GM18511 (cell line): ENCODE results near the gene PCSK5.
A peak's percentile ranks its signal among the peaks of the same experiment; 100 is the strongest.
"Not testable (repeated sequence)": the region's sequence is repeated elsewhere in the genome, so short reads cannot be mapped to it uniquely, and the experiment has no call there.

Experiments
- ATAC-seq: cut with Tn5 transposase; IDR thresholded peaks from one replicate; pipeline ENCODE4 v1.9.1; 2021; ENCODE audit warnings: mild to moderate bottlenecking, moderate library complexity; ENCODE audit not compliant: unreplicated experiment

PCSK5 gene

GRCh38 chr9:76296561-76297310 lies 406.3 kb downstream of the PCSK5 start:
- no peak for ATAC-seq

- ATAC-seq: no peak
Measured at GRCh38 chr9:76297721-76298239, 407.3 kb downstream of the PCSK5 start.

DNA sequence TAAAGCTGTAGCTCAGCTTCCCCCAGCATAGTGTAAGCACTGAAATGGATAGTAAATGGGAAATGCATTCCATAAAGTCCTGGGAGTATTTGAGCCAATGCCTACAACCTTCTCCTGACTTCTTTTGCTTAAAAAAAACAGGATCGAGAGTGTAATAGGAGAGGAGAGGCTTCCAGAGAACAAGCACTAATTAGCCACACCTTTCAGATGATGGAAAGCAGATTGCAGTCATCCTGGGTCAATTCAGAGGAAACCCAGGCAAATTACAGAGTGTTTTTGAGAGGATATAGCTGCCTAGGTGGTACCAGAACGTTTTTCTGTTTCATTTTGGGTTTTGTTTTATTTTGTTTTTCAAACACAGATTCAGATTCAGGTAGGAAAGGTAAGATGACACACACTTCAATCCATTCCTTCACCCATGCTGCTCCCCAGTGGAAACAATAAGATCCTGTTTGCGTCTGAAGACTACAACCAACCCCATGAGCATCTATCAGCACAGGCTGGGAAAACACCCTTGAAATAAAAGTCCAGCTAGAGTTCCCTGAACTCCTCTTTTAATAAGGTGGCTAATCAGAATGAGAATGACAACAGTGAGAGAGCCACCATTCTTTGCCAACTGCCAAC lies 408.2 kb downstream of the PCSK5 start:
- no peak for ATAC-seq

- ATAC-seq: peak; percentile 11
Measured at GRCh38 chr9:76302543-76302942, 412.1 kb downstream of the PCSK5 start.

DNA sequence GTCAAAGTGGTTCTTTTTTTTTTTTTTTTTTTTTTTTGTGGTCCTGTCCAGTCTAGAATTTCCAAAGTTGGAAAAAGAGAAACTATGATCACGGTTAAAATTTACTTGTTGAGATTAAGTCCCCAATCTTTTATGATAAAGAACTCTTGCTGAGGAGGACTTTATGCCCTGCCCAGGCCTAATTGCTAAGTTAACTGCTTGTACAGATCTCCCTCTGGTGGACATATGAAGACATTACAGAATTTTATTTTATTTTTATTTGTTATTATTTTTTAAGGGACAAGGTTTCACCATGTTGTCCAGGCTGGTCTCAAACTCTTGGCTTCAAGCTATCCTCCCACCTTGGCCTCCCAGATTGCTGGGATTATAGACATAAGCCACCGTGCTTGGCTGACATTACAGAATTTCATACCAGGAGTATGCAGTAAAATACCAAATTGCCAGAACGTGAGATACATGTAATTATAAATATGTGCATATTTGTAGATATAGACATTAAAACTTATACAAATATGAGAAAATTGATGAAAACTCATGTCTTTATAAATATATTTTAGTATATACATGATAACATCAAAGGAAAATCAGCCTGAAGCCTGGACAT lies 412.6 kb downstream of the PCSK5 start:
- ATAC-seq: peak; percentile 82

DNA sequence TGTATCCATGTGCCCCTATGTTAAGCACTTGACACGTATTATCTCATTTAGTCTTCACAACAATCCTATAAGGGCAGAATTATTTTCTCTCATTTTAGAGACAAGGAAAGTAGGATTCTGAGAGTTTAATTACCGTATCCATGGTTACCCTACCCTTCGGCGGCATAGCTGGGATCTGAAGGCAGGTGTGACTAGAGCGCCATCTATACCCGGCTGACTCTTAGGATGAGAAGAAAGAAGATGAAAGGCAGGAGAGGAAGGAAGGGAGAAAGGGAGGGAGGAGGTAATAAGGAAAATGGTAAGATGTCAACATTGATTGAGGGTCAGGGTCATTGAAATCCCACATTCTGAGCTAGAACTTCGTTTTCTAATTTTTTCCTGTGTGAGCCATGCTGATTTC lies 416.6 kb downstream of the PCSK5 start:
- not testable (repeated sequence) for ATAC-seq

DNA sequence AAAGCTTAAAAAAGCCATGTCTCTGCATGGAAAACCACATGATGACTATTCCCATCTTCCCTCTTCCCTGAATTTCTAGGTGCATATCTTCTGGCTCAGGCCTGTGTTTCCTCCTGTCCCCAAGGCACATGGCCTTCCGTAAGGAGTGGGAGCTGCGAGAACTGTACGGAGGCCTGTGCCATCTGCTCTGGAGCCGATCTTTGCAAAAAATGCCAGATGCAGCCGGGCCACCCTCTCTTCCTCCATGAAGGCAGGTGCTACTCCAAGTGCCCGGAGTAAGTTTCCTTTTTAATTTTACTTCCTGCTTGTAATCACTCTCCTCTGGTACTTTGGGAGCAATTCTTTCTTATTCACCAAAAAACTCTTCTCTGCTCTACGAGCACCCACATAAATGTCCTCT lies 420.1 kb downstream of the PCSK5 start:
- no peak for ATAC-seq

DNA sequence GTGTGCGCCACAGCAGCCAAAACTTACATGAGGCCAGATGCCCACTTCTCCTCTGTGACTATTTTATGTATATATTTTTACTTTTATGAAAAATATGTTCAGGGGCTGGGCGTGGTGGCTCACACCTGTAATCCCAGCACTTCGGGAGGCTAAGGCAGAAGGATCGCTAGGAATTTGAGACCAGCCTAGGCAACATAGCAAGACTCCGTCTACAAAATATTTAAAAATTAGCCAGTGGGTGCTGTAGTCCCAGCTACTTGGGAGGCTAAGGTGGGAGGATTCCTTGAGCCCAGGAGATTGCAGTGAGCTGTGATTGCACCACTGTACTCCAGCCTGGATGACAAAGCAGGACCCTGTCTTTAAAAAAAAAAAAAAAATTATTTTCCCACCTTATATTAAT lies 420.5 kb downstream of the PCSK5 start:
- ATAC-seq: no peak

DNA sequence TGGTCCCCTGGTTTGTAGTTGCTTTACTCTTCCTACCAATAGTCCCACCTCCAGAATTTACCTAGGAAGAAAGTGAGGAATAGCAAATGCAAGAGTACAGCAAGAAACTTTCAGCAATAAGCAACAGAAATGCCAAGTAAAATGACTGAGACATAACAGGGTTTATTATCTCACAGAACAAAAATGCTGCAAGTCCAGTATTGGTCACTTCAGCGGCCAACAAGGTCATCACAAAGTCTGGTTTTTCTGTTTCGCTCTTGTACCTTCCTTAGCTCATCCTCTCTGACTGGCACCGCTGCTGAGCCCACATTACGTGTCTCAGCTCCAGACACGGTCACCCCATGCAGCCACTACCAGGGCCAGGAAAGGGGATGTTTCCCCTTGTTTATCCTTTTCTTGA lies 421.1 kb downstream of the PCSK5 start:
- no peak for ATAC-seq

- ATAC-seq: no peak
Measured at GRCh38 chr9:76313771-76314170, 423.3 kb downstream of the PCSK5 start.

DNA sequence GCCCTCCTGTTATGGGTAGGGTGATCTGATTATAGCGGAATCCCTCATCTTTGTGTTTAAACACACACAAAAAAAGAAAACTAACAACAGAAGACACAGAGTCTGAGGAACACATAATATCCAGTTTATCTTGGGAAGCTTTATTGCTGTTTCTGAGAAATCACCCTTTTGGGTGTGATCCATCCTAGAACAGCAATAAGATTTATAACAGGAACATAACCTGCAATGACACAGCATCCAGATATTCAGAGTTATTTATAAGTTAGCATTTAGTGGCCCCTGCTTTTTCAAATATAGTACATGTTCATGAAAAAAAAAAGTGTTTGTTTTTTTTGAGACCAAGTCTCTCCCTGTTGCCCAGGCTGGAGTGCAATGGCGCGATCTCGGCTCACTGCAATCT lies 423.8 kb downstream of the PCSK5 start:
- no peak for ATAC-seq

- ATAC-seq: no peak
Measured at GRCh38 chr9:76316069-76316468, 425.6 kb downstream of the PCSK5 start.

DNA sequence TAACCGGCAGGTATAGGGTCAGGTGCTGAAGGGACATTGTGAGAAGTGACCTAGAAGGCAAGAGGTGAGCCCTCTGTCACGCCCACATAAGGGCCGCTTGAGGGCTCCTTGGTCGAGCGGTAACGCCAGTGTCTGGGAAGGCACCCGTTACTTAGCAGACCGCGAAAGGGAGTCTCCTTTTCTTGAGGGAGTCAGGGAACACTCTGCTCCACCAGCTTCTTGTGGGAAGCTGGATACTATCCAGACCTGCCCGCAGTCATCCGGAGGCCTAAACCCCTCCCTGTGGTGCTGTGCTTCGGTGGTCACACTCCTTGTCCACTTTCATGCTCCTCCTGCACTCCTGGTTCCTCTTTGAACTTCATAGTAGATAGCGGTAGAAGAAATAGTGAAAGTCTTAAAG lies 429.0 kb downstream of the PCSK5 start:
- ATAC-seq: not testable (repeated sequence)

DNA sequence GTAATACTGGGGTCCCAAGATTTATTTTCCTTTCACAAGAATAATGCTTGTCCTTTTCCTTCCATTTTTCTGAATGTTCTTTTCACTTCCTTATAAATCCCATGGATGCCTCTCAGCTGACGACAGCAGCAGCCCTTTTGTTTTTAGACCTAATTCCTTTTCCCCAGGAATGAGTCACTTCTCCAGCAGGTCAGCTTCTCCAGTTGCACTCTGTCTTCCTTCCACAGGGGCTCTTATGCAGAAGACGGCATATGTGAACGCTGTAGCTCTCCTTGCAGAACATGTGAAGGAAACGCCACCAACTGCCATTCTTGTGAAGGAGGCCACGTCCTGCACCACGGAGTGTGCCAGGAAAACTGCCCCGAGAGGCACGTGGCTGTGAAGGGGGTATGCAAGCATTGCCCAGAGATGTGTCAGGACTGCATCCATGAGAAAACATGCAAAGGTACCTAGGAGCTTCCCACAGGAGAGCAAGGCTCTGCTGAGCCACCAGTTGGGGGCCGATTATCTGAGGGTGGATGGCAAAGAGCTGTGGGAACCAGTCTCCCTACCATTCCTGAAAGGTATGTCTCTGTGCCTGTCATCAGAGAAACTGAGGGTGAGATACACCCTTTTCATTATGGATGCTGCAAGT lies 430.8 kb downstream of the PCSK5 start:
- ATAC-seq: no peak

- no peak for ATAC-seq
Measured at GRCh38 chr9:76322810-76323209, 432.3 kb downstream of the PCSK5 start.

DNA sequence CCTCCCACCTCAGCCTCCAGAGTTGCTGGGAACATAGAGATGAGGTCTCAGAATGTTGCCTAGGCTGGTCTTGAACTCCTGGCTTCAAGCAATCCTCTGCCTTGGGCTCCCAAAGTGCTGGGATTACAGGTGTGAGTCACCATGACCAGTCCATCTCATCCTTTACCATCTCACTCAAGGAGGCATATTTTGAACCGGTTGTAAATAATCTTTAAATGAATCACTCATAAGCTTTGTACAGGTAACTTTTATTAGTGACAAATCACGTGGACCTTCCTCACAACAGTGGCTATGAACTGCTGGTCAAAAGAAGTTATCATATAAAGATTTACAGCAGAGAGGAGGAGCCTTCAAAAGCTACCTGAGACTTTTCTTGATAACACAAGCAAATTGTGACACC lies 433.0 kb downstream of the PCSK5 start:
- no peak for ATAC-seq

DNA sequence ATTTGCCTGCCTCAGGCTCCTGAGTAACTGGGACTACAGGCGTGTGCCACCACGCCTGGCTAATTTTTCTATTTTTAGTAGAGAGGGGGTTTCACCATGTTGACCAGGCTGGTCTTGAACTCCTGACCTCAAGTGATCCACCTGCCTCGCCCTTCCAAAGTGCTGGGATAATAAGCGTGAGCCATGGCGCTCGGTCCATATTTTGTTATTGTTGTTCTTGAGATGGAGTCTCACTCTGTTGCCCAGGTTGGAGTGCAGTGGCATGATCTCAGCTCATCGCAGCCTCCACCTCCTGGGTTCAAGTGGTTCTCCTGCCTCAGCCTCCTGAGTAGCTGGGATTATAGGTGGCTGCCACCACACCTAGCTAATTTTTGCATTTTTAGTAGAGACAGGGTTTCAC lies 433.6 kb downstream of the PCSK5 start:
- ATAC-seq: not testable (repeated sequence)

DNA sequence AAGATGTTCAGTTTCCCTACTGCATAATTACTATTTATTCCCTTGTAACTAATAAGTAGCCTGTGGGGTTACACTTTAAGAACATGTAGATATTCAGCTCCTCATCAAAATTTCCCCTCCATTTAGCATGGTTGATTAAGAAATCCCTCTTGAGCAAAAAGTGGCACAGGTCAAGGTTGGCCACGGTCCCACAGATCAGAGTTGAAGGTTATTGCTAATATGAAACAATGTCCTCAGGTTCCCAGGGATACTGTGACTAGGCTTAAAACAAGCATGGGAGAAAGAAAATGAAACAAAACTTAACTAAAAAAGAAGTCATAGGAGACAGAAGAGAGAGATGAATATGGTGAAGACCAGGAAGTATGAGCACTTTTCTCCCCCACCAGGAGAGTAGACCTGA lies 439.6 kb downstream of the PCSK5 start:
- ATAC-seq: no peak

GRCh38 chr9:76333388-76333787 lies 442.9 kb downstream of the PCSK5 start:
- no peak for ATAC-seq

GRCh38 chr9:76333964-76334363 lies 443.5 kb downstream of the PCSK5 start:
- ATAC-seq: no peak

GRCh38 chr9:76336027-76336426 lies 445.6 kb downstream of the PCSK5 start:
- ATAC-seq: no peak

- no peak for ATAC-seq
Measured at GRCh38 chr9:76338418-76338817, 447.9 kb downstream of the PCSK5 start.
